ENCODE results near the gene PIBF1.
"Not testable (repeated sequence)": the region's sequence is repeated elsewhere in the genome, so short reads cannot be mapped to it uniquely, and the experiment has no call there.

The PIBF1 gene

DNA sequence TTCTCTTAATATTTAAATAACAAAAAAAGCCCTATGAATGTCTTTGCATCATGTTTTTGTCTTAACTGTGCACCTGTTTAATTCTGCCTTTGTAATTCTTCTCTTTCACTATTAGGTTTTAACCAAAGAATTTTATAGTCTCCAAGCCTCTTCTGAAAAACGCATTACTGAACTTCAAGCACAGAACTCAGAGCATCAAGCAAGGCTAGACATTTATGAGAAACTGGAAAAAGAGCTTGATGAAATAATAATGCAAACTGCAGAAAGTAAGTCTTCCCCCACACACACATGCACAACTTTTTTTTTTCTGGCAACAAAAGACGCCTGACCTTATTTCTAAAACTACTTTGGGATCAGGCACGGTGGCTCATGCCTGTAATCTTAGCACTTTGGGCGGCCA, 126.5 kb downstream of the PIBF1 start:
- DNase-seq (ENCODE audit: low spot score) = no peak

GRCh38 chr13:72911981-72912380, 130.0 kb downstream of the PIBF1 start:
- DNase-seq (ENCODE audit: low spot score) = no peak

GRCh38 chr13:72920097-72920496, 138.2 kb downstream of the PIBF1 start:
- no peak for DNase-seq (ENCODE audit: low spot score)

GRCh38 chr13:72931311-72931710, 149.4 kb downstream of the PIBF1 start:
- no peak for DNase-seq (ENCODE audit: low spot score)

GRCh38 chr13:72932250-72932649, 150.3 kb downstream of the PIBF1 start:
- peak; percentile 13 for DNase-seq (ENCODE audit: low spot score)

DNA sequence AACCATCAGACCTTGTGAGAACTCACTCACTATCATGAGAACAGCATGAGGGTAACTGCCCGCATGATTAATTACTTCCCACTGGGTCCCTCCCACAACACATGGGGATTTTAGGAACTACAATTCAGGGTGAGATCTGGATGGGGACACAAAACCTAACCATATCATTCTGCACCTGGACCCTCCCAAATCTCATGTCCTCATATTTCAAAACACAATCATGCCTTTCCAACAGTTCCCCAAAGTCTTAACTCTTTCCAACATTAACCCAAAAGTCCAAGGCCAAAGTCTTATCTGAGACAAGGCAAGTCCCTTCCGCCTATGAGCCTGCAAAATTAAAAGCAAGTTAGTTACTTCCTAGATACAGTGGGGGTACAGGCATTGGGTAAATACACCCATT, 164.3 kb downstream of the PIBF1 start:
- not testable (repeated sequence) for DNase-seq (ENCODE audit: low spot score)

GRCh38 chr13:72952529-72953141, 170.7 kb downstream of the PIBF1 start:
- DNase-seq (ENCODE audit: low spot score) = no peak

GRCh38 chr13:72953391-72953965, 171.5 kb downstream of the PIBF1 start:
- no peak for DNase-seq (ENCODE audit: low spot score)

GRCh38 chr13:72959643-72960042, 177.7 kb downstream of the PIBF1 start:
- no peak for DNase-seq (ENCODE audit: low spot score)

- no peak for DNase-seq (ENCODE audit: low spot score)
Observed at GRCh38 chr13:72960114-72960513, 178.2 kb downstream of the PIBF1 start.

GRCh38 chr13:72960541-72960940, 178.6 kb downstream of the PIBF1 start:
- DNase-seq (ENCODE audit: low spot score) = no peak

DNA sequence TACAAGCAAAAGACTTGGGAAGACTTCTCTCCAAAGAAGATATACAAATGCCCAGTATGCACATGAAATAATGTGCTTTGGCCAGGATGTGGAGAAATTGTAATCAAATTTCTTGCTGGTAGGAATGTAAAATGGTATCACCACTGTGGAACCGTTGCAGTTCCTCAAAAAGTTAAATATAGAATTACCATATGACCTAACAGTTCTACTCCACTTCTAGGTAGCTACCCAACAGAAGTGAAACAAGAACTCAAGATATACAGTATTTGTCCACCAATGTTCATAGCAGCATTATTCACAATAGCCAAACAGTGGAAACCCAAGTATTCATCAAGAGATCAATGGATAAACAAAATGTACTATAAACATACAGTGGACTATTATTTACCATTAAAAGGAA, 181.8 kb downstream of the PIBF1 start:
- no peak for DNase-seq (ENCODE audit: low spot score)

DNA sequence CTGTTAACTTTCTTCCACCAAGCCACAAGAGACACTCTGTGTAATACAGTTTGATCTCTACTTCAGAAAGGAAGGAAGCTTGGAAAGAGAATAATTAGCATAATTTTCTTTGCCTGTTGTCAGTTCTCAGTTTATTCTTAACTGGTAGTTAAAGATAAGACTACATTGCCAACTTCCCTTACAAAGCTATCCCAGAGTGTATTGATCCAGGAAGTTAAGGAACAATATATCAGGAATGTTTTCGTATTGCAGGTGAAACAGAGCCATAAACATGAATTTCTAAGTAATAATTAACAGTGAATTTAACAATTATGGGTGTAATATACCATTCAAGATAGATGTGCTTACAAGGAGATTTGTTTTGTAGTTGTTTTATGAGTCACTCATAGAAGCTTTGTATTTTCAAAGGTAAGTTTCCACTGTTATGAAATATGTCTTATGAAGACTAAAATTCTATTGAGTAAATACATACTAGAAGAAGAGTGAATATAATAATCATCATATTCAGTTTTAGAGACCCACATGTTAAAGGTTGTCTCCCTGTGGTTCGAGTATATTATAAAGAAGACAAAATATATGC, 188.5 kb downstream of the PIBF1 start:
- no peak for DNase-seq (ENCODE audit: low spot score)

GRCh38 chr13:72970956-72971355, 189.0 kb downstream of the PIBF1 start:
- DNase-seq (ENCODE audit: low spot score) = no peak

- DNase-seq (ENCODE audit: low spot score) = no peak
Observed at GRCh38 chr13:72973234-72973633, 191.3 kb downstream of the PIBF1 start.

DNA sequence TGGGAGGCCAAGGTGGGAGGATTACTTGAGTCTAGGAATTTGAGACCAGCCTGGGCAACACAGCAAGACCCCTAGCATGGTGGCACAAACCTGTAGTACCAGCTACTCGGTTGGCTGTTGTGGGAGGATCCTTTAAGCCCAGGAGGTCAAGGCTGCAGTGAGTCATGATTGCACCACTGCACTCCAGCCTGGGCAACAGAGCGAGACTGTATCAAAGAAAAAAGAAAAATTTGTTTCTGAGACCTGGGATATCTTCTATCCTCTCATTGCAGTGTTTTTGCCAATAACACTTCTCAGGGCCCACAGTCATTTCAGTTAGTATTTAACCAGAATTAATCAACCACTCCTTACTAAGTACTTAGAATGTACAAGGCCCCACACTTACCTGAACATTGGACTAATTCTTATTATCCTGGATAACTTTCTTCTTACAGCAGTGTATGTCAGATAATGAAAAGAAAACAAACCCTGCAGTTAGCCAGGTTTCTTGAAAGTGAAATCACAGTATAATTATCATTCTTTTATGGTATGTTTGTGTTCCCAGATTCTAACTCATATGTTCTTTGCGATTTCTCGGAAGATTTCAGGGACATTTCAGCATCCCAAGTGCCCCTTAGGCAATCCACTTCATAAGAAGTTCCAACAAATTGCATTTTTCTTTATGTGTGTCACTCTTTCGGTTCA, 201.3 kb downstream of the PIBF1 start:
- DNase-seq (ENCODE audit: low spot score) = no peak

DNA sequence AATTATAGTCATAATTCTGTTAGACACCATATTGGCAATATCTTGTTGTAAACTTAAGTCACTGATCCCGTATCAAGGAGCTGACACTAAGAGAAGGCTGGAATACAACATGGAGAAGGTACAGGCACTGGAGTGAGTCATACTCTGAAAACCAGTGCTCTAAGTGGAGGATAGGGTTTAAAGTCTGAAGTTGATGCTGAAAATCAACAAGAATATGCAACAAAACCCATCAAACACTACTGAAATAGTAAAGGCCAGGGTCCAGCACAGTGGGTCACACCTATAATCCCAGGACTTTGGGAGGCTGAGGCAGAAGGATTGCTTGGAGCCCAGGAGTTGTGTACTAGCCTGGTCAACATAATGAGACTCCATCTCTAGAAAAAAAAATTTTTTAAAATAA, 203.7 kb downstream of the PIBF1 start:
- DNase-seq (ENCODE audit: low spot score) = no peak

- no peak for DNase-seq (ENCODE audit: low spot score)
Observed at GRCh38 chr13:72986197-72986596, 204.3 kb downstream of the PIBF1 start.

- no peak for DNase-seq (ENCODE audit: low spot score)
Observed at GRCh38 chr13:72990953-72991352, 209.0 kb downstream of the PIBF1 start.

- no peak for DNase-seq (ENCODE audit: low spot score)
Observed at GRCh38 chr13:72998012-72998411, 216.1 kb downstream of the PIBF1 start.

DNA sequence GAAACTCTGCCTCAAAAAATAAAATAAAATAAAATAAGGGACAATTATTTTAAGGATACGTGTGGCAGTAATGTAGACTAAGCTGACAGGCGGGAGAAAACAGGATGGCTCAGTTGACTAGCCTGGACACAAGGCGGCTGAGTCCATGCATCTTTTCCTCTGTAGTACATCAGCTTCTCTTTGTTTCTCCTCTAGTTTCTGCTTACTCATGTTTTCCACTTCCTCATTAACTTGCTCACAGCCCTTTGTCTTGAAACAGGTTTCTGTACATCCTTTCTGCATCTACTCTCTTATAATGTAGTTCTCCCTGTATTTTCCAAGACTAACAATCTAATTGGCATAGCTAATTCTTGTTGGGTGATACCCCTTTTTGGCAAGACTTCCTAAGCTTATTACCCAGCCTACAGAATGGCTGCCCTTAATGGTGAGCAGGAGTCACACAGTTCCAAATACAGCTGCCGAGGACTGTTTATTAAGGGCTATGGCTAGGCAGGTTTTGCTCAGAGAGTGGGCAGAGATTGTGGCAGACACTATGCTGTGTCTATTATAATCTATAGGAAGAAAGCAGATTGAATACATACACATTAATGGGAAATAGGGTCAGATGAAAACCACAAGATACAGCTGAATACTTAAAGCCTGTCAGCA, 218.2 kb downstream of the PIBF1 start:
- DNase-seq (ENCODE audit: low spot score) = no peak

- DNase-seq (ENCODE audit: low spot score) = no peak
Observed at GRCh38 chr13:73001971-73002370, 220.0 kb downstream of the PIBF1 start.

DNA sequence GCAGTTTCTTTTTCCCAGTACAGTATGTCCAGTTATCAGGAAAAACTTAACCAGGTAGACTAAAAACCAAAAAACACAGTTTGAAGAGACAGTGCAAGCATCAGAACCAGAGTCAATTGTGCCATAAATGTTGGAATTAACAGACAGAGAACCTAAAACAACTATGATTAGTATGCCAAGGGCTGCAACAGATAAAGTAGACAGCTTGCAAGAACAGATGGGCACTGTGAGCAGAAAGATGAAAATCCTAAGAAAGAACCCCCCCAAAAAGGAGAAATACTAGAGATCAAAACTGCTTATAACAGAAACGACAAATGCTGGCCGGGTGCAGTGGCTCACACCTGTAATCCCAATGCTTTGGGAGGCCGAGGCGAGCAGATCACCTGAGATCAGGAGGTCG, 229.8 kb downstream of the PIBF1 start:
- DNase-seq (ENCODE audit: low spot score) = no peak

Data from HuH-7 (cell line).